ENCODE measurements around the gene WWC2.

DNA sequence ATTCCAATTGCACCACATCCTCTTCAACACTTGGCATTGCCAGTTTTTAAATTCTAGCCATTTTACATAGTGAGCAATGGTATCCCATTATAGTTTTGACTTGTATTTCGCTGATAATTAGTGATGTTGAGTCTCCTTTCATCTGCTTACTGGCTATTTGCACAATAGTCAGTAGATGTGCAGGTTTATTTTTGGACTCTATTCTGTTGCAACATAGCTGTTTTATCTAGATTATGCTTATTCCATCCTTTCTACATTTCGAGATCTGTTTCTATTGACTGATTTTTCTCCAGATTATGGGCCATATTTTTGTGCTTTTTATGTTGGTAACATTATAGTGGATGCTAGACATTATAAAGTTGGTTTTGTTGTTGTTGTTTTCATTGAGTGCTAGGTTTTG is 106.1 kb downstream of the WWC2 start:
- no peak for TF ChIP-seq HOXA7 (CRISPR knock-in tag; IDR thresholded peaks at IDR 0.05)
- TF ChIP-seq JUN (IDR thresholded peaks at IDR 0.05) = no peak
- TF ChIP-seq, protein P1, sequence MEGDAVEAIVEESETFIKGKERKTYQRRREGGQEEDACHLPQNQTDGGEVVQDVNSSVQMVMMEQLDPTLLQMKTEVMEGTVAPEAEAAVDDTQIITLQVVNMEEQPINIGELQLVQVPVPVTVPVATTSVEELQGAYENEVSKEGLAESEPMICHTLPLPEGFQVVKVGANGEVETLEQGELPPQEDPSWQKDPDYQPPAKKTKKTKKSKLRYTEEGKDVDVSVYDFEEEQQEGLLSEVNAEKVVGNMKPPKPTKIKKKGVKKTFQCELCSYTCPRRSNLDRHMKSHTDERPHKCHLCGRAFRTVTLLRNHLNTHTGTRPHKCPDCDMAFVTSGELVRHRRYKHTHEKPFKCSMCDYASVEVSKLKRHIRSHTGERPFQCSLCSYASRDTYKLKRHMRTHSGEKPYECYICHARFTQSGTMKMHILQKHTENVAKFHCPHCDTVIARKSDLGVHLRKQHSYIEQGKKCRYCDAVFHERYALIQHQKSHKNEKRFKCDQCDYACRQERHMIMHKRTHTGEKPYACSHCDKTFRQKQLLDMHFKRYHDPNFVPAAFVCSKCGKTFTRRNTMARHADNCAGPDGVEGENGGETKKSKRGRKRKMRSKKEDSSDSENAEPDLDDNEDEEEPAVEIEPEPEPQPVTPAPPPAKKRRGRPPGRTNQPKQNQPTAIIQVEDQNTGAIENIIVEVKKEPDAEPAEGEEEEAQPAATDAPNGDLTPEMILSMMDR (IDR thresholded peaks at IDR 0.05) = no peak
- no peak for TF ChIP-seq CEBPB (IDR thresholded peaks at IDR 0.05)
- no peak for TF ChIP-seq RCOR1 (IDR thresholded peaks at IDR 0.05; ENCODE audit: low read depth, low read length)
- no peak for TF ChIP-seq HEYL (CRISPR knock-in tag; IDR thresholded peaks at IDR 0.05)
- no peak for TF ChIP-seq NFE2L2 (conservative IDR thresholded peaks at IDR 0.05; ENCODE audit: low read length)
- TF ChIP-seq, protein P2, sequence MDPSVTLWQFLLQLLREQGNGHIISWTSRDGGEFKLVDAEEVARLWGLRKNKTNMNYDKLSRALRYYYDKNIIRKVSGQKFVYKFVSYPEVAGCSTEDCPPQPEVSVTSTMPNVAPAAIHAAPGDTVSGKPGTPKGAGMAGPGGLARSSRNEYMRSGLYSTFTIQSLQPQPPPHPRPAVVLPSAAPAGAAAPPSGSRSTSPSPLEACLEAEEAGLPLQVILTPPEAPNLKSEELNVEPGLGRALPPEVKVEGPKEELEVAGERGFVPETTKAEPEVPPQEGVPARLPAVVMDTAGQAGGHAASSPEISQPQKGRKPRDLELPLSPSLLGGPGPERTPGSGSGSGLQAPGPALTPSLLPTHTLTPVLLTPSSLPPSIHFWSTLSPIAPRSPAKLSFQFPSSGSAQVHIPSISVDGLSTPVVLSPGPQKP (IDR thresholded peaks at IDR 0.05; ENCODE audit: low read depth, low read length) = no peak
- no peak for TF ChIP-seq POLR2A (IDR thresholded peaks at IDR 0.05; ENCODE audit: low read length)
- no peak for TF ChIP-seq RNF2 (IDR thresholded peaks at IDR 0.05; ENCODE audit: borderline replicate concordance, low read depth)
- TF ChIP-seq RFX5 (IDR thresholded peaks at IDR 0.05) = no peak
- no peak for TF ChIP-seq CHD4 (IDR thresholded peaks at IDR 0.05; ENCODE audit: borderline replicate concordance)
- no peak for TF ChIP-seq PHF8 (IDR thresholded peaks at IDR 0.05; ENCODE audit: borderline replicate concordance, low read depth)

Measured in A549 (cell line).